T-cell (primary cell): Measurements from ENCODE around the gene TMEM179B. TPM values are rescaled to one million over a fixed set of nuclear protein-coding genes. Genes with fewer than 3 reads are reported as not detected.
"Not testable (repeated sequence)": the region's sequence is repeated elsewhere in the genome, so short reads cannot be mapped to it uniquely, and the experiment has no call there.

Experiments used
- ATAC-seq, 4 experiments: fragments of 200-7000 bp in 3 of 4; fragments of 150-1000 bp in 1 of 4; cut with Tn5 transposase; replicated peaks in 1 of 4; 1 replicate in 3 of 4; 2 replicates in 1 of 4; pipeline ENCODE4 v1.10.0; 2021; ENCODE audit warnings: moderate library complexity in 3 of 4, mild to moderate bottlenecking in 2 of 4, moderate number of reproducible peaks in 1 of 4
- CTCF ChIA-PET, 2 donors: fragments of 300-600 bp; sonication (Branson Sonifier 250); formaldehyde crosslinking; loops; one replicate each; lab custom pipeline; 2022; ENCODE audit warnings: antibody characterized with exemption in 2 of 2; lab: Charles Lee
- POLR2A ChIA-PET, 2 donors: fragments of 300-600 bp; sonication (Branson Sonifier 250); formaldehyde crosslinking; loops; one replicate each; lab custom pipeline; 2022; ENCODE audit warnings: antibody characterized with exemption in 2 of 2; lab: Charles Lee
- DNase-seq, 35 experiments: peaks; one replicate each; pipeline versions ENCODE4 v3.0.0 to v3.0.0-alpha.2; 2013 to 2023
- H3K27ac ChIP-seq: one replicate; pipeline ENCODE4 v1.5.1; 2013; ENCODE audit warnings: low read length
- H3K27me3 ChIP-seq, 2 experiments: replicated peaks in 1 of 2; 1 replicate in 1 of 2; 2 replicates in 1 of 2; pipeline versions ENCODE4 v1.6.1 to v1.7.0; 2013; ENCODE audit warnings: low read length in 1 of 2, mixed read lengths in 1 of 2; ENCODE audit not compliant: control insufficient read depth in 2 of 2, insufficient read depth in 2 of 2; ENCODE audit errors: extremely low read depth in 1 of 2
- H3K36me3 ChIP-seq, 2 donors: 1 replicate in 1 of 2; 2 replicates in 1 of 2; pipeline versions ENCODE4 v1.6.1 to v1.7.0; 2013; ENCODE audit warnings: low read length in 1 of 2; ENCODE audit not compliant: control insufficient read depth in 2 of 2, insufficient read depth in 1 of 2; ENCODE audit errors: extremely low read depth in 1 of 2
- H3K4me1 ChIP-seq, 2 experiments: 1 replicate in 1 of 2; 2 replicates in 1 of 2; pipeline versions ENCODE4 v1.6.1 to v1.7.0; 2013; ENCODE audit warnings: low read length in 2 of 2, mixed read lengths in 1 of 2; ENCODE audit not compliant: insufficient read depth in 2 of 2, control insufficient read depth in 1 of 2; ENCODE audit errors: extremely low read depth in 1 of 2
- H3K4me3 ChIP-seq, 2 donors: 1 replicate in 1 of 2; 2 replicates in 1 of 2; pipeline versions ENCODE4 v1.5.1 to v1.7.0; 2013; ENCODE audit warnings: mild to moderate bottlenecking in 2 of 2, low read length in 1 of 2, moderate library complexity in 1 of 2; ENCODE audit not compliant: control insufficient read depth in 1 of 2; ENCODE audit errors: extremely low read depth in 1 of 2
- H3K9me3 ChIP-seq: 2 replicates; pipeline ENCODE4 v1.7.0; 2013
- H3K27ac Mint-ChIP-seq, 2 donors: one replicate each; pipeline ENCODE4 v1.8.0; 2020 to 2021; ENCODE audit warnings: mild to moderate bottlenecking in 2 of 2, mixed read lengths in 2 of 2
- H3K27me3 Mint-ChIP-seq, 2 donors: one replicate each; pipeline ENCODE4 v1.8.0; 2021 to 2022; ENCODE audit warnings: mixed read lengths in 2 of 2
- H3K36me3 Mint-ChIP-seq: one replicate; pipeline ENCODE4 v1.8.0; 2021; ENCODE audit warnings: mixed read lengths
- H3K4me1 Mint-ChIP-seq, 3 donors: one replicate each; pipeline ENCODE4 v1.8.0; 2020 to 2022; ENCODE audit warnings: mixed read lengths in 3 of 3, mild to moderate bottlenecking in 1 of 3
- H3K4me3 Mint-ChIP-seq, 3 donors: one replicate each; pipeline ENCODE4 v1.8.0; 2020 to 2022; ENCODE audit warnings: mild to moderate bottlenecking in 3 of 3, mixed read lengths in 3 of 3, moderate library complexity in 3 of 3
- H3K9me3 Mint-ChIP-seq, 3 donors: one replicate each; pipeline ENCODE4 v1.8.0; 2020 to 2022; ENCODE audit warnings: mixed read lengths in 3 of 3
- WGBS: methylation state at CpG from one replicate; pipeline ENCODE4 v1.1.5; 2013; ENCODE audit warnings: missing lambda C conversion rate; ENCODE audit not compliant: insufficient coverage; 5-methylcytosine and 5-hydroxymethylcytosine counted together
- total RNA-seq, 35 experiments: library from RNA in 6 of 35; stranded (reverse) in 6 of 35; fragments of 120-200 nt in 1 of 35; gene quantifications; one replicate each; pipeline versions ENCODE4 v1.2.1 to v1.2.4 and lab custom pipeline; 2013 to 2026

Gene TMEM179B
- 10 to 100 TPM; 27.7 to 53.3 (median 46.5) TPM for total RNA-seq
- total RNA-seq (2013): 33.1 TPM
- total RNA-seq (lab: John Stamatoyannopoulos, UW): 10.5 to 40.5 (median 24.8) reads per million in 29 experiments

- ATAC-seq (peak; percentile 70 to 78 (median 74)), DNase-seq (peak; percentile 93 to 100 (median 97))
- Histone ChIP-seq H3K27me3 (no peaks in the 10 kb centered on the region), H3K4me1 (peaks cover 15 to 48% of the 10 kb centered on the region in 2 experiments), H3K36me3 (peaks cover 7 to 27% of the 10 kb centered on the region in 2 donors), H3K4me3 (peak within 1 kb of the TSS; percentile 85 to 96), H3K9me3 (no peaks in the 10 kb centered on the region), H3K27ac (peak within 1 kb of the TSS; percentile 77)
- Mint-ChIP-seq H3K36me3 (peaks cover 18% of the 10 kb centered on the region), H3K27me3 (no peaks in the 10 kb centered on the region), H3K4me3 (peak within 1 kb of the TSS; percentile 91 to 93 (median 91)), H3K9me3 (no peaks in the 10 kb centered on the region), H3K4me1 (peaks cover 37 to 49% (median 46%) of the 10 kb centered on the region in 3 donors), H3K27ac (peak within 1 kb of the TSS; percentile 95 to 96)
- under 1% methylated on average over 88 of the region's 88 CpGs for WGBS
- CTCF ChIA-PET: interaction anchor here (0.6 to 3.4 kb wide), 19 partner anchors 13 to 362 kb away, joined by 3 to 32 read pairs (median 5); partner anchors contain the start of genes ZBTB3 (in 2 of the 2), HNRNPUL2 (in 1 of the 2), NXF1 (in 1 of the 2) and SLC3A2 (in 1 of the 2)
- POLR2A ChIA-PET: interaction anchor here (1.0 to 4.0 kb wide), 8 partner anchors 9 to 122 kb away, joined by 3 to 23 read pairs (median 5); partner anchors contain the start of genes C11orf98 (in 1 of the 2), CSKMT (in 1 of the 2), HNRNPUL2 (in 1 of the 2) and STX5 (in 1 of the 2)
Measured at GRCh38 chr11:62787005-62787759, at the start of gene TMEM179B. Gene TMEM179B (plus strand): TSS chr11:62787402. CDS start chr11:62787432, 30 bp downstream.

- H3K27ac Mint-ChIP-seq: no peak overlapping the region
Measured at GRCh38 chr11:62747475-62748160, 39.6 kb upstream of the TMEM179B start.

DNA sequence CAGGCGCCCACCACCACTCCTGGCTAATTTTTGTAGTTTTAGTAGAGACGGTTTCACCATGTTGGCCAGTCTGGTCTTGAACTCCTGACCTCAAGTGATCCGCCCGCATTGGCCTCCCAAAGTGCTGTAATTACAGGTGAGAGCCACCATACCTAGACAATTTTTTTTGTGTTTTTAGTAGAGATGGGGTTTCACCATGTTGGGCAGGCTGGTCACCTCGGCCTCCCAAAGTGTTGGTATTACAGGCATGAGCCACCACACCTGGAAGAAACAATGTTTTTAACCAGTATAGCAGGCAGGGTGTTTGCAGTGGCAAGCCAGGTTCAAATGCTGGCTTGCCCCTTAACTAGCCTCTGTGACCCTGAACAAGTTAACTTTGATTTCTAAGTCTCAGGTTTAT is 37.3 kb upstream of the TMEM179B start:
- peaks cover 12% of the 10 kb centered on the region for H3K36me3 Mint-ChIP-seq
- Histone ChIP-seq H3K4me1 (peaks cover 4 to 37% of the 10 kb centered on the region in 2 experiments), H3K36me3 (peaks cover 9 to 31% of the 10 kb centered on the region in 2 donors)
- H3K4me3 ChIP-seq, ATAC-seq, H3K27me3 ChIP-seq, H3K4me3 Mint-ChIP-seq, H3K27ac ChIP-seq, POLR2A ChIA-PET, H3K9me3 ChIP-seq, DNase-seq, H3K9me3 Mint-ChIP-seq, H3K27me3 Mint-ChIP-seq: not testable (repeated sequence)
- CTCF ChIA-PET: interaction anchor here in 1 of 2 donors (1.0 kb wide), 1 partner anchor 22 kb away, joined by 3 read pairs; the partner anchor contains the start of gene HNRNPUL2
- H3K4me1 Mint-ChIP-seq: peaks cover 19 to 34% (median 31%) of the 10 kb centered on the region in 3 donors
- peak overlapping the region in 1 of 2 donors; percentile 58 for H3K27ac Mint-ChIP-seq
- 100% methylated on average over 1 of the region's 5 CpGs for WGBS

More at GRCh38 chr11:62747475-62748160, 39.6 kb upstream of the TMEM179B start:
- ATAC-seq: no peak
- H3K4me3 Mint-ChIP-seq: no peak overlapping the region
- H3K4me3 ChIP-seq: no peak overlapping the region
- H3K36me3 ChIP-seq: peaks cover 9 to 24% of the 10 kb centered on the region in 2 donors
- ChIA-PET CTCF (interaction anchor here in 1 of 2 donors (0.7 to 1.0 kb wide), 3 partner anchors 137 to 1351 kb away, joined by 3 read pairs; no protein-coding TSS in a partner anchor), POLR2A (interaction anchor here in 1 of 2 donors (0.6 kb wide), 1 partner anchor 71 kb away, joined by 14 read pairs; no protein-coding TSS in a partner anchor)
- H3K27me3 ChIP-seq: no peaks in the 10 kb centered on the region
- no peaks in the 10 kb centered on the region for H3K9me3 Mint-ChIP-seq
- no peak overlapping the region for H3K27ac ChIP-seq
- no peaks in the 10 kb centered on the region for H3K27me3 Mint-ChIP-seq
- H3K9me3 ChIP-seq: no peaks in the 10 kb centered on the region
- H3K36me3 Mint-ChIP-seq: peaks cover 12% of the 10 kb centered on the region
- peaks cover 0 to 19% of the 10 kb centered on the region in 2 experiments for H3K4me1 ChIP-seq
- DNase-seq: no peak
- H3K4me1 Mint-ChIP-seq: peaks cover 9 to 21% (median 16%) of the 10 kb centered on the region in 3 donors
- WGBS: 93% methylated on average over 2 of the region's 9 CpGs

DNA sequence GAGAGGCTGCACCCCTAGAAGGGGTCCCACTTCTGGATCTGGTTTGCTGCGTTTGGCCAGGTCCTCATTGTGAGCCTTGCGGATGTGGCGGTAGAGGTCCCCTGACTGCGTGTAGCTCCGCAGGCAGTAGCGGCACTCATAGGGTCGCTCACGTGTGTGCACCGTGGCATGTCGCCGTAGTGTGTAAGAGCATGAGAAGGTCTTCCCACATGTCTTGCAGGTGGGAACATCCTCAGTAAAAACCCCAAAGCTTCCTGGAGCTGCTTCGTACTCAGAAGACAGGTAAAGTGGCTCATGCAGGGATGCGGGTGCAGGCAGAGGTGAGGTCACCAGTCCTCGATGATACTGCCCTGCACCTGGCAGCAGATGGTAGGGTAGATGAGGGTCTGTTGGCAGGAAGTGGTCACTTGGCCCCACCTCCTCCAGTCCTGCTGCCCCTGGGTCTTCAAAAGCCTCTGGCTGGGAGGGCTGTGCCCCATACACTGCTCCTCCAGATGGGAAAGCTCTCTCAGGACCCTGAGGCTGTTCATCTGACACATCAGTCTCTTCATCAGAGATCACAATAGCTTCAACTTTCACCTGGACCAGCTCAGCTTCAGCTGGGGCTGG is 34.9 kb upstream of the TMEM179B start:
- Mint-ChIP-seq H3K4me1 (peaks cover 19 to 34% (median 31%) of the 10 kb centered on the region in 3 donors), H3K27ac (peak overlapping the region; percentile 96 to 99), H3K27me3 (no peaks in the 10 kb centered on the region), H3K4me3 (peak overlapping the region in 2 of 3 donors; percentile 55 to 83), H3K36me3 (peaks cover 12% of the 10 kb centered on the region), H3K9me3 (no peaks in the 10 kb centered on the region)
- CTCF ChIA-PET: no interaction called here
- no peaks in the 10 kb centered on the region for H3K27me3 ChIP-seq
- POLR2A ChIA-PET: interaction anchor here in 1 of 2 donors (0.6 kb wide), 1 partner anchor 118 kb away, joined by 4 read pairs; no protein-coding TSS in a partner anchor
- no peaks in the 10 kb centered on the region for H3K9me3 ChIP-seq
- peaks cover 9 to 31% of the 10 kb centered on the region in 2 donors for H3K36me3 ChIP-seq
- ATAC-seq (no peak), DNase-seq (no peak)
- peak overlapping the region; percentile 62 for H3K27ac ChIP-seq
- no peak overlapping the region for H3K4me3 ChIP-seq
- WGBS: 94% methylated on average over 12 of the region's 14 CpGs
- peaks cover 4 to 37% of the 10 kb centered on the region in 2 experiments for H3K4me1 ChIP-seq

- CTCF ChIA-PET: interaction anchor here (0.5 to 2.1 kb wide), 25 partner anchors 9 to 359 kb away, joined by 3 to 32 read pairs (median 4); partner anchors contain the start of genes C11orf98 (in 1 of the 2), CSKMT (in 1 of the 2), HNRNPUL2 (in 1 of the 2) and SLC3A2 (in 1 of the 2)
- Histone ChIP-seq H3K27me3 (no peaks in the 10 kb centered on the region), H3K4me1 (peaks cover 4 to 37% of the 10 kb centered on the region in 2 experiments), H3K27ac (peak overlapping the region; percentile 62), H3K36me3 (peaks cover 9 to 31% of the 10 kb centered on the region in 2 donors), H3K9me3 (no peaks in the 10 kb centered on the region), H3K4me3 (peak overlapping the region; percentile 81 to 88)
- Mint-ChIP-seq H3K27me3 (no peaks in the 10 kb centered on the region), H3K27ac (peak overlapping the region; percentile 96 to 99), H3K9me3 (no peaks in the 10 kb centered on the region), H3K4me1 (peaks cover 19 to 33% (median 31%) of the 10 kb centered on the region in 3 donors), H3K4me3 (peak overlapping the region; percentile 83 to 97 (median 91)), H3K36me3 (peaks cover 12% of the 10 kb centered on the region)
- POLR2A ChIA-PET: interaction anchor here (0.5 to 2.0 kb wide), 19 partner anchors 9 to 179 kb away, joined by 3 to 20 read pairs (median 6); partner anchors contain the start of genes C11orf98 (in 1 of the 2), CSKMT (in 1 of the 2), EEF1G (in 1 of the 2) and HNRNPUL2 (in 1 of the 2)
- peak in 1 of 35 experiments; percentile 6 for DNase-seq
- 65% methylated on average over 7 of the region's 15 CpGs for whole genome bisulfite sequencing
- ATAC-seq: no peak
Measured at GRCh38 chr11:62752994-62753735, 34.0 kb upstream of the TMEM179B start.
